Measurements from ENCODE around the gene RGP1.

RGP1 gene

GRCh38 chr9:35771943-35772342 lies 22.9 kb downstream of the RGP1 start:
- DNase-seq (ENCODE audit: low read depth, low spot score), result no peak

GRCh38 chr9:35774907-35775635 lies 26.0 kb downstream of the RGP1 start:
- DNase-seq (ENCODE audit: low read depth, low spot score), result no peak

GRCh38 chr9:35776018-35776417 lies 26.9 kb downstream of the RGP1 start:
- no peak for DNase-seq (ENCODE audit: low read depth, low spot score)

GRCh38 chr9:35778496-35778895 lies 29.4 kb downstream of the RGP1 start:
- no peak for DNase-seq (ENCODE audit: low read depth, low spot score)

- no peak for DNase-seq (ENCODE audit: low read depth, low spot score)
These were observed 32.0 kb downstream of the RGP1 start for GRCh38 chr9:35781066-35781465.

GRCh38 chr9:35783418-35783817 lies 34.3 kb downstream of the RGP1 start:
- no peak for DNase-seq (ENCODE audit: low read depth, low spot score)

GRCh38 chr9:35789541-35789940 lies 40.5 kb downstream of the RGP1 start:
- DNase-seq (ENCODE audit: low read depth, low spot score), result no peak

GRCh38 chr9:35790025-35790384 lies 40.9 kb downstream of the RGP1 start:
- DNase-seq (ENCODE audit: low read depth, low spot score), result no peak

GRCh38 chr9:35790385-35791296 lies 41.6 kb downstream of the RGP1 start:
- peak; percentile 59 for DNase-seq (ENCODE audit: low read depth, low spot score)

- DNase-seq (ENCODE audit: low read depth, low spot score), result no peak
These were observed 42.3 kb downstream of the RGP1 start, which contains the start of gene NPR2 for GRCh38 chr9:35791297-35791921. Gene NPR2 (plus strand): TSS chr9:35791591. CDS start chr9:35792409, 818 bp downstream.

- DNase-seq (ENCODE audit: low read depth, low spot score), result no peak
These were observed 43.1 kb downstream of the RGP1 start for GRCh38 chr9:35792024-35792813.

GRCh38 chr9:35792826-35793225 lies 43.7 kb downstream of the RGP1 start:
- no peak for DNase-seq (ENCODE audit: low read depth, low spot score)

- no peak for DNase-seq (ENCODE audit: low read depth, low spot score)
These were observed 44.4 kb downstream of the RGP1 start for GRCh38 chr9:35793461-35793860.

- DNase-seq (ENCODE audit: low read depth, low spot score), result no peak
These were observed 46.6 kb downstream of the RGP1 start for GRCh38 chr9:35795695-35796094.

- DNase-seq (ENCODE audit: low read depth, low spot score), result no peak
These were observed 48.4 kb downstream of the RGP1 start for GRCh38 chr9:35797311-35798109.

GRCh38 chr9:35798658-35799374 lies 49.7 kb downstream of the RGP1 start:
- no peak for DNase-seq (ENCODE audit: low read depth, low spot score)

GRCh38 chr9:35800530-35800929 lies 51.4 kb downstream of the RGP1 start:
- no peak for DNase-seq (ENCODE audit: low read depth, low spot score)

- DNase-seq (ENCODE audit: low read depth, low spot score), result no peak
These were observed 52.4 kb downstream of the RGP1 start for GRCh38 chr9:35801328-35802128.

- no peak for DNase-seq (ENCODE audit: low read depth, low spot score)
These were observed 57.0 kb downstream of the RGP1 start for GRCh38 chr9:35806101-35806500.

Data from brain pericyte (primary cell).